ENCODE data around the gene HPCAL1.

DNA sequence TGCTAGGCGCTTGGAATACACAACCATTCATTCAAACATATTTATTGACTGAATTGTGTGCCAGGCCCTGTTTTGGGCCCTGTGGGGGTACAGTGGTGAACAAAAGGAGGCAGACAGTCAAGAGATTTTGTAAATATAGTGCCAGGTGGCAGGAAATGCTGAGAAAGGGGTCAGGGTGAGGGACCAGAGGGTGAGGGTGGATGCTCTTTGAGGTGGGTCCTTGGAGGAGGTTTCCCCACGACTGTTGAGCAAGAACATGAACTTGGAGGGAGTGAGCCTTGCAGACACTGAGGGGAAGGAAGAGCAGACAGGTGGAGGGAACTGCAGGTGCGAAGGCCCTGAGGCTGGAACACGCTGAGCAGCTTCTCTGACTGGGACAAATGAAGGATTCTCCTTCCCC is 104.7 kb downstream of the HPCAL1 start:
- TF ChIP-seq, protein P1, sequence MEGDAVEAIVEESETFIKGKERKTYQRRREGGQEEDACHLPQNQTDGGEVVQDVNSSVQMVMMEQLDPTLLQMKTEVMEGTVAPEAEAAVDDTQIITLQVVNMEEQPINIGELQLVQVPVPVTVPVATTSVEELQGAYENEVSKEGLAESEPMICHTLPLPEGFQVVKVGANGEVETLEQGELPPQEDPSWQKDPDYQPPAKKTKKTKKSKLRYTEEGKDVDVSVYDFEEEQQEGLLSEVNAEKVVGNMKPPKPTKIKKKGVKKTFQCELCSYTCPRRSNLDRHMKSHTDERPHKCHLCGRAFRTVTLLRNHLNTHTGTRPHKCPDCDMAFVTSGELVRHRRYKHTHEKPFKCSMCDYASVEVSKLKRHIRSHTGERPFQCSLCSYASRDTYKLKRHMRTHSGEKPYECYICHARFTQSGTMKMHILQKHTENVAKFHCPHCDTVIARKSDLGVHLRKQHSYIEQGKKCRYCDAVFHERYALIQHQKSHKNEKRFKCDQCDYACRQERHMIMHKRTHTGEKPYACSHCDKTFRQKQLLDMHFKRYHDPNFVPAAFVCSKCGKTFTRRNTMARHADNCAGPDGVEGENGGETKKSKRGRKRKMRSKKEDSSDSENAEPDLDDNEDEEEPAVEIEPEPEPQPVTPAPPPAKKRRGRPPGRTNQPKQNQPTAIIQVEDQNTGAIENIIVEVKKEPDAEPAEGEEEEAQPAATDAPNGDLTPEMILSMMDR (IDR thresholded peaks at IDR 0.05; ENCODE audit: insufficient read depth, low read depth, low read length) = no peak
- no peak for TF ChIP-seq EZH2 (IDR thresholded peaks at IDR 0.05; ENCODE audit: insufficient read depth, low read length)
